OCI-LY3 (cell line): Measurements from ENCODE around the gene ELMO2.

Experiments
- EZH2phosphoT487 ChIP-seq: fragments of 200-600 bp; shearing (Covaris generic); IDR thresholded peaks from 2 replicates; pipeline ENCODE4 v1.6.1; 2018; ENCODE audit warnings: antibody characterized with exemption, mixed run types, low read depth
- TF ChIP-seq, protein P1 (sequence below): fragments of 200-600, 300-600 bp; sonication (generic); IDR thresholded peaks from 2 replicates; pipeline ENCODE4 v1.5.1; 2014; ENCODE audit warnings: antibody characterized with exemption, low read length, low read depth

DNA sequence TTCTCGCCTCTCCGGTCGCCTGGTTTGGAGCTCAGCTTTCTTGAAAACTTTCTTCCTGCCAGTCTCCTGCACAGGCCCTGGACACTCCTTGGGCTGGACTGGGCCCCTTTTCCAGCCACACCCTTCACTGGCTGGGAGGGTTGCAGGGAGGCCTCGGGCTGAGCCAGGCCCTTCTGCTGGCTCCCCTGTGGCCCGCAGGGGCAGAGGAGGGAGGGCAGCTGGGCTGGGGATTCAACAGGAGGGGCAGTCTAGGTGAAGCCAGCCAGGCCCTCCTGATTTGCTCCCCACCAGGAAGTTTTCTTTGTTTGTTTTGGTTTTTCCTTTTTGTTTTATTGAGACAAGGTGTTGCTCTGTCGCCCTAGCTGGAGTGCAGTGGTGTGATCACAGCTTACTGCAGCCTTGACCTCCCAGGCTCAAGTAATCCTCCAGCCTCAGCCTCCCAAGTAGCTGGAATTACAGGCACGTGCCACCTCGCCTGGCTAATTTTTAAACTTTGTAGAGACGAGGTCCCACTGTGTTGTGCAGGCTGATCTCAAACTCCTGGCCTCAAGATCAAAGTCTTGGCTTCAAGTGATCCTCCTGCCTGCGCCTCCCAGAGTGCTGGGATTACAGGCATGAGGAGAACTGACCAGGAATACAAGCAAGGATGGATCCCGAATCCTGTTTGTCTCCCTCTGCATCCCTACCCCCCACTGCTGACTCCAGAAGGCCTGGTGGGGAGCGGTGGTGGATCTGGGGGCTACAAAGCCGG, 74.6 kb downstream of the ELMO2 start:
- TF ChIP-seq, protein P1, sequence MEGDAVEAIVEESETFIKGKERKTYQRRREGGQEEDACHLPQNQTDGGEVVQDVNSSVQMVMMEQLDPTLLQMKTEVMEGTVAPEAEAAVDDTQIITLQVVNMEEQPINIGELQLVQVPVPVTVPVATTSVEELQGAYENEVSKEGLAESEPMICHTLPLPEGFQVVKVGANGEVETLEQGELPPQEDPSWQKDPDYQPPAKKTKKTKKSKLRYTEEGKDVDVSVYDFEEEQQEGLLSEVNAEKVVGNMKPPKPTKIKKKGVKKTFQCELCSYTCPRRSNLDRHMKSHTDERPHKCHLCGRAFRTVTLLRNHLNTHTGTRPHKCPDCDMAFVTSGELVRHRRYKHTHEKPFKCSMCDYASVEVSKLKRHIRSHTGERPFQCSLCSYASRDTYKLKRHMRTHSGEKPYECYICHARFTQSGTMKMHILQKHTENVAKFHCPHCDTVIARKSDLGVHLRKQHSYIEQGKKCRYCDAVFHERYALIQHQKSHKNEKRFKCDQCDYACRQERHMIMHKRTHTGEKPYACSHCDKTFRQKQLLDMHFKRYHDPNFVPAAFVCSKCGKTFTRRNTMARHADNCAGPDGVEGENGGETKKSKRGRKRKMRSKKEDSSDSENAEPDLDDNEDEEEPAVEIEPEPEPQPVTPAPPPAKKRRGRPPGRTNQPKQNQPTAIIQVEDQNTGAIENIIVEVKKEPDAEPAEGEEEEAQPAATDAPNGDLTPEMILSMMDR, result no peak
- no peak for TF ChIP-seq EZH2phosphoT487
